PC-3 (cell line): ENCODE data around the gene DNAJC6. TPM values are rescaled to one million over a fixed set of nuclear protein-coding genes. Genes with fewer than 3 reads are reported as not detected.

ENCODE experiments used
- ATAC-seq: fragments of 200-7000 bp; cut with Tn5 transposase; 2 replicates; pipeline ENCODE4 v1.9.1; 2020; ENCODE audit warnings: mild to moderate bottlenecking, moderate library complexity
- BruUV-seq: library from RNA; stranded (reverse); fragments of 400-500 nt; replicated peaks from 2 replicates; lab custom pipeline; 2021; lab: Mats Ljungman, UMichigan
- CTCF ChIA-PET: fragments of 300-600 bp; sonication (Branson Sonifier 250); formaldehyde crosslinking; loops from one replicate; lab custom pipeline; 2022; ENCODE audit warnings: antibody characterized with exemption; lab: Charles Lee
- POLR2A ChIA-PET: fragments of 300-600 bp; sonication (Branson Sonifier 250); formaldehyde crosslinking; loops from one replicate; lab custom pipeline; 2022; ENCODE audit warnings: antibody characterized with exemption; ENCODE audit not compliant: unreplicated experiment; lab: Charles Lee
- DNase-seq: peaks from one replicate; pipeline ENCODE4 v3.0.0-alpha.2; 2015
- H2AFZ ChIP-seq: fragments of 300-600 bp; sonication (generic); 2 replicates; pipeline ENCODE4 v1.6.0; 2016; ENCODE audit warnings: antibody characterized with exemption, low read length
- H3F3A ChIP-seq: fragments of 300-600 bp; sonication (generic); one replicate; pipeline ENCODE4 v1.6.0; 2017; ENCODE audit warnings: antibody characterized with exemption, low read length, control low read depth, mild to moderate bottlenecking; ENCODE audit not compliant: unreplicated experiment
- H3K27ac ChIP-seq: fragments of 300-600 bp; sonication (generic); 2 replicates; pipeline ENCODE4 v1.5.1; 2016; ENCODE audit warnings: mild to moderate bottlenecking, low read length
- H3K27me3 ChIP-seq: fragments of 300-600 bp; sonication (generic); 2 replicates; pipeline ENCODE4 v1.6.1; 2016; ENCODE audit warnings: low read length, mixed read lengths
- H3K36me3 ChIP-seq: fragments of 300-600 bp; sonication (generic); 2 replicates; pipeline ENCODE4 v1.6.1; 2016; ENCODE audit warnings: low read depth, mixed run types, low read length, mixed read lengths
- H3K4me1 ChIP-seq: fragments of 300-600 bp; sonication (generic); 2 replicates; pipeline ENCODE4 v1.5.1; 2016; ENCODE audit warnings: low read length; ENCODE audit not compliant: insufficient read depth
- H3K4me2 ChIP-seq: fragments of 300-600 bp; sonication (generic); 2 replicates; pipeline ENCODE4 v1.6.0; 2016; ENCODE audit warnings: low read length
- H3K4me3 ChIP-seq: fragments of 300-600 bp; sonication (generic); 2 replicates; pipeline ENCODE4 v1.5.1; 2016; ENCODE audit warnings: mild to moderate bottlenecking, low read length, mixed read lengths
- H3K79me2 ChIP-seq: fragments of 300-600 bp; sonication (generic); 2 replicates; pipeline ENCODE4 v1.6.1; 2017; ENCODE audit warnings: low read length, mixed read lengths
- H3K9ac ChIP-seq: fragments of 300-600 bp; sonication (generic); 2 replicates; pipeline ENCODE4 v1.6.0; 2016; ENCODE audit warnings: mild to moderate bottlenecking, low read length
- H3K9me2 ChIP-seq: fragments of 300-600 bp; sonication (generic); replicated peaks from 2 replicates; pipeline ENCODE4 v1.6.1; 2016; ENCODE audit warnings: mixed run types, low read length, mixed read lengths
- H3K9me3 ChIP-seq: fragments of 300-600 bp; sonication (generic); 2 replicates; pipeline ENCODE4 v1.6.1; 2016; ENCODE audit warnings: low read length, mixed read lengths
- H4K20me1 ChIP-seq: fragments of 300-600 bp; sonication (generic); 2 replicates; pipeline ENCODE4 v1.6.1; 2016; ENCODE audit warnings: low read length, mixed read lengths
- CTCF ChIP-seq: fragments of 300-600 bp; sonication (generic); conservative IDR thresholded peaks from 2 replicates; pipeline ENCODE4 v1.5.1; 2017; ENCODE audit warnings: antibody characterized with exemption, low read depth, mild to moderate bottlenecking, low read length
- EZH2 ChIP-seq: fragments of 300-600 bp; sonication (generic); IDR thresholded peaks from one replicate; pipeline ENCODE4 v1.6.1; 2017; ENCODE audit warnings: antibody characterized with exemption, mild to moderate bottlenecking, low read length; ENCODE audit not compliant: unreplicated experiment
- EZH2phosphoT487 ChIP-seq: fragments of 300-600 bp; sonication (generic); IDR thresholded peaks from 2 replicates; pipeline ENCODE4 v1.6.1; 2018; ENCODE audit warnings: mild to moderate bottlenecking, antibody characterized with exemption, low read length, borderline replicate concordance
- intact Hi-C: fragments of 100-400 bp; cut with micrococcal nuclease; formaldehyde crosslinking; loops from 2 replicates; pipeline ENCODE4 v1.9.0; 2023
- total RNA-seq: library from RNA; depleted of rRNA; stranded (reverse); fragments of >200 nt; gene quantifications from 2 replicates; pipeline ENCODE4 v1.2.3, GENCODE V29; 2014; rRNA removed

DNAJC6 gene
- total RNA-seq, 1 experiment from 2014 or later = 3.0 TPM

GRCh38 chr1:65459397-65459768 lies 150.0 kb downstream of the DNAJC6 start:
- no peaks in the 10 kb centered on the region for H3K9me3 ChIP-seq
- intact Hi-C loops = loop anchor here (5.0 kb wide), 2 partner anchors 222 to 397 kb away; no protein-coding TSS in a partner anchor
- H4K20me1 ChIP-seq = no peaks in the 10 kb centered on the region
- ATAC-seq = peak; percentile 74
- H3F3A ChIP-seq = no peaks in the 10 kb centered on the region
- no peaks in the 10 kb centered on the region for H3K9me2 ChIP-seq
- no TSS peak for BruUV-seq
- DNase-seq = peak; percentile 65
- POLR2A ChIA-PET = interaction anchor here (0.5 kb wide), 1 partner anchor 223 kb away, joined by 7 read pairs; no protein-coding TSS in a partner anchor
- no peaks in the 10 kb centered on the region for H3K79me2 ChIP-seq
- no peak overlapping the region for H3K27ac ChIP-seq
- H3K9ac ChIP-seq = no peak overlapping the region
- H2AFZ ChIP-seq = no peak overlapping the region
- no peaks in the 10 kb centered on the region for H3K36me3 ChIP-seq
- no peaks in the 10 kb centered on the region for H3K4me1 ChIP-seq
- H3K4me3 ChIP-seq = no peak overlapping the region
- TF ChIP-seq EZH2 = no peak
- no peak for TF ChIP-seq EZH2phosphoT487
- TF ChIP-seq CTCF = peak; percentile 79
- CTCF ChIA-PET = interaction anchor here (0.6 to 1.1 kb wide), 10 partner anchors 10 to 621 kb away, joined by 3 to 13 read pairs (median 6); no protein-coding TSS in a partner anchor
- H3K4me2 ChIP-seq = no peak overlapping the region
- no peaks in the 10 kb centered on the region for H3K27me3 ChIP-seq

Other genes with a start within 250 kb of the DNAJC6 start
- gene AK4, start 161.3 kb upstream of the DNAJC6 start, total RNA-seq = 70.4 and 98.9 TPM in 2 replicates
- gene LEPR, start 111.1 kb downstream of the DNAJC6 start, total RNA-seq = 0.46 TPM in 1 of 2 replicates, not detected in the other
- 16.9 and 18.4 TPM in 2 replicates for gene LEPROT, start 111.1 kb downstream of the DNAJC6 start, total RNA-seq